ENCODE measurements around the gene TOR1B.
"Not testable (repeated sequence)": the region's sequence is repeated elsewhere in the genome, so short reads cannot be mapped to it uniquely, and the experiment has no call there.

The TOR1B gene

GRCh38 chr9:129770741-129771140 lies 32.2 kb upstream of the TOR1B start:
- no peak overlapping the region for H3K4me3 ChIP-seq (ENCODE audit: low read depth, low read length)
- no peak for TF ChIP-seq CTCF (IDR thresholded peaks at IDR 0.05; ENCODE audit: borderline replicate concordance, insufficient read depth, low read depth, low read length)

GRCh38 chr9:129773262-129774048 lies 29.5 kb upstream of the TOR1B start:
- no peak for TF ChIP-seq CTCF (IDR thresholded peaks at IDR 0.05; ENCODE audit: borderline replicate concordance, insufficient read depth, low read depth, low read length)
- no peak overlapping the region for H3K4me3 ChIP-seq (ENCODE audit: low read depth, low read length)

GRCh38 chr9:129774791-129775447 lies 28.1 kb upstream of the TOR1B start:
- no peak overlapping the region for H3K4me3 ChIP-seq (ENCODE audit: low read depth, low read length)
- no peak for TF ChIP-seq CTCF (IDR thresholded peaks at IDR 0.05; ENCODE audit: borderline replicate concordance, insufficient read depth, low read depth, low read length)

- H3K4me3 ChIP-seq (ENCODE audit: low read depth, low read length), result no peak overlapping the region
- no peak for TF ChIP-seq CTCF (IDR thresholded peaks at IDR 0.05; ENCODE audit: borderline replicate concordance, insufficient read depth, low read depth, low read length)
Measured at GRCh38 chr9:129775448-129775798, 27.6 kb upstream of the TOR1B start.

- not testable (repeated sequence) for H3K4me3 ChIP-seq (ENCODE audit: low read depth, low read length)
Measured at GRCh38 chr9:129776096-129776495, 26.9 kb upstream of the TOR1B start.

GRCh38 chr9:129776566-129776937 lies 26.4 kb upstream of the TOR1B start:
- TF ChIP-seq CTCF (IDR thresholded peaks at IDR 0.05; ENCODE audit: borderline replicate concordance, insufficient read depth, low read depth, low read length), result no peak
- H3K4me3 ChIP-seq (ENCODE audit: low read depth, low read length), result no peak overlapping the region

- no peak for TF ChIP-seq CTCF (IDR thresholded peaks at IDR 0.05; ENCODE audit: borderline replicate concordance, insufficient read depth, low read depth, low read length)
Measured at GRCh38 chr9:129776938-129777768, 25.8 kb upstream of the TOR1B start.

More at GRCh38 chr9:129776938-129777768, 25.8 kb upstream of the TOR1B start:
- no peak overlapping the region for H3K4me3 ChIP-seq (ENCODE audit: low read depth, low read length)
